Tibial nerve (tissue), 4 donors: Measurements from ENCODE around the gene PRICKLE2.

Experiments
- CTCF ChIP-seq, 5 experiments: fragments of 200-600 bp in 3 of 5; fragments of 450-650 bp in 2 of 5; sonication (generic) in 3 of 5; IDR thresholded peaks; one replicate each; pipeline ENCODE4 v1.5.1; 2016 to 2019; ENCODE audit warnings: antibody characterized with exemption in 5 of 5, mild to moderate bottlenecking in 3 of 5, moderate library complexity in 2 of 5
- EP300 ChIP-seq, 2 donors: sonication (generic); formaldehyde crosslinking; IDR thresholded peaks; one replicate each; pipeline ENCODE4 v1.6.1; 2017; ENCODE audit warnings: antibody characterized with exemption in 2 of 2, mild to moderate bottlenecking in 1 of 2
- POLR2A ChIP-seq, 2 donors: fragments of 450-650 bp; IDR thresholded peaks; one replicate each; pipeline ENCODE4 v1.6.1; 2017; ENCODE audit warnings: antibody characterized with exemption in 2 of 2, mild to moderate bottlenecking in 2 of 2, moderate library complexity in 2 of 2

- TF ChIP-seq CTCF (IDR thresholded peaks at IDR 0.05) (no peak), POLR2A (IDR thresholded peaks at IDR 0.05) (no peak), EP300 (IDR thresholded peaks at IDR 0.05) (no peak)
These were observed 38.6 kb downstream of the PRICKLE2 start for GRCh38 chr3:64186667-64187064.
